Measurements from ENCODE around the gene CAMTA2.

DNA sequence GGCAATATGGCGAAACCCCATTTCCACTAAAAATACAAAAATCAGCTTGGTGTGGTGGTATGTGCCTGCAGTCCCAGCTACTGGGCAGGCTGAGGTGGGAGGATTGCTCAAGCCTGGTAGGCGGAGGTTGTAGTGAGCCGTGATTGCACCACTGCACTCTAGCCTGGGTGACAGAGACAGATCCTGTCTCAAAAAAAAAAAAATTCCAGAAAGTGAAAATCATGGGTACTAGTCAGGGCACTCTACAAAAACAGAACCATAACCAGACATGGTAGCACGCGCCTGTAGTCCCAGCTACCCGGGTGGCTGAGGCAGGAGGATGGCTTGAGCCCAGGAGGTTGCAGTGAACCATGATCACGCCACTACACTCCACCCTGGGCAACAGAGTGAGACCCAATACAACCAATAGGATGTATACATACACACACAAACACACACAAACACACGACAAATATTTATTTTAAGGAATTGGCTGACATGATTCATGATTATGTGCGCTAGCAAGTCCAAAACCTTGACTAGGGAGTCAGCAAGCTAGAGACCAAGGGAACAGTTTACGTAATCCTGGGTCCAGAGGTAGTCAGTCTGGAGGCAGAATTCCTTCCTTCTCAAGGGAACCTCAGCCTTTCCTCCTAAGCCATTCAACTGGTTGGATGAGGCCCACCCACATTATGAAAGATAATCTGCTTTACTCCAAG lies 67.0 kb downstream of the CAMTA2 start:
- TF ChIP-seq, protein P1, sequence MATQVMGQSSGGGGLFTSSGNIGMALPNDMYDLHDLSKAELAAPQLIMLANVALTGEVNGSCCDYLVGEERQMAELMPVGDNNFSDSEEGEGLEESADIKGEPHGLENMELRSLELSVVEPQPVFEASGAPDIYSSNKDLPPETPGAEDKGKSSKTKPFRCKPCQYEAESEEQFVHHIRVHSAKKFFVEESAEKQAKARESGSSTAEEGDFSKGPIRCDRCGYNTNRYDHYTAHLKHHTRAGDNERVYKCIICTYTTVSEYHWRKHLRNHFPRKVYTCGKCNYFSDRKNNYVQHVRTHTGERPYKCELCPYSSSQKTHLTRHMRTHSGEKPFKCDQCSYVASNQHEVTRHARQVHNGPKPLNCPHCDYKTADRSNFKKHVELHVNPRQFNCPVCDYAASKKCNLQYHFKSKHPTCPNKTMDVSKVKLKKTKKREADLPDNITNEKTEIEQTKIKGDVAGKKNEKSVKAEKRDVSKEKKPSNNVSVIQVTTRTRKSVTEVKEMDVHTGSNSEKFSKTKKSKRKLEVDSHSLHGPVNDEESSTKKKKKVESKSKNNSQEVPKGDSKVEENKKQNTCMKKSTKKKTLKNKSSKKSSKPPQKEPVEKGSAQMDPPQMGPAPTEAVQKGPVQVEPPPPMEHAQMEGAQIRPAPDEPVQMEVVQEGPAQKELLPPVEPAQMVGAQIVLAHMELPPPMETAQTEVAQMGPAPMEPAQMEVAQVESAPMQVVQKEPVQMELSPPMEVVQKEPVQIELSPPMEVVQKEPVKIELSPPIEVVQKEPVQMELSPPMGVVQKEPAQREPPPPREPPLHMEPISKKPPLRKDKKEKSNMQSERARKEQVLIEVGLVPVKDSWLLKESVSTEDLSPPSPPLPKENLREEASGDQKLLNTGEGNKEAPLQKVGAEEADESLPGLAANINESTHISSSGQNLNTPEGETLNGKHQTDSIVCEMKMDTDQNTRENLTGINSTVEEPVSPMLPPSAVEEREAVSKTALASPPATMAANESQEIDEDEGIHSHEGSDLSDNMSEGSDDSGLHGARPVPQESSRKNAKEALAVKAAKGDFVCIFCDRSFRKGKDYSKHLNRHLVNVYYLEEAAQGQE (IDR thresholded peaks at IDR 0.05; ENCODE audit: insufficient replicate concordance, low read depth): no peak
- TF ChIP-seq SPI1 (IDR thresholded peaks at IDR 0.05; ENCODE audit: borderline replicate concordance, low read depth) (no peak), GABPA (IDR thresholded peaks at IDR 0.05; ENCODE audit: low read depth) (no peak)
- TF ChIP-seq, protein P2, sequence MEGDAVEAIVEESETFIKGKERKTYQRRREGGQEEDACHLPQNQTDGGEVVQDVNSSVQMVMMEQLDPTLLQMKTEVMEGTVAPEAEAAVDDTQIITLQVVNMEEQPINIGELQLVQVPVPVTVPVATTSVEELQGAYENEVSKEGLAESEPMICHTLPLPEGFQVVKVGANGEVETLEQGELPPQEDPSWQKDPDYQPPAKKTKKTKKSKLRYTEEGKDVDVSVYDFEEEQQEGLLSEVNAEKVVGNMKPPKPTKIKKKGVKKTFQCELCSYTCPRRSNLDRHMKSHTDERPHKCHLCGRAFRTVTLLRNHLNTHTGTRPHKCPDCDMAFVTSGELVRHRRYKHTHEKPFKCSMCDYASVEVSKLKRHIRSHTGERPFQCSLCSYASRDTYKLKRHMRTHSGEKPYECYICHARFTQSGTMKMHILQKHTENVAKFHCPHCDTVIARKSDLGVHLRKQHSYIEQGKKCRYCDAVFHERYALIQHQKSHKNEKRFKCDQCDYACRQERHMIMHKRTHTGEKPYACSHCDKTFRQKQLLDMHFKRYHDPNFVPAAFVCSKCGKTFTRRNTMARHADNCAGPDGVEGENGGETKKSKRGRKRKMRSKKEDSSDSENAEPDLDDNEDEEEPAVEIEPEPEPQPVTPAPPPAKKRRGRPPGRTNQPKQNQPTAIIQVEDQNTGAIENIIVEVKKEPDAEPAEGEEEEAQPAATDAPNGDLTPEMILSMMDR (IDR thresholded peaks at IDR 0.05; ENCODE audit: insufficient read depth, low read length): no peak

Data from HL-60 (cell line).